Stomach smooth muscle (tissue), 2 donors: ENCODE measurements around the gene SLC6A12.

Experiments used
- H3K27ac ChIP-seq: one replicate; pipeline ENCODE4 v1.7.0; 2013; ENCODE audit warnings: mild to moderate bottlenecking, low read length, inconsistent platforms
- H3K27me3 ChIP-seq, 2 donors: one replicate each; pipeline ENCODE4 v1.7.0; 2013; ENCODE audit warnings: low read length in 2 of 2; ENCODE audit not compliant: insufficient read depth in 2 of 2, control insufficient read depth in 1 of 2
- H3K36me3 ChIP-seq, 2 donors: one replicate each; pipeline ENCODE4 v1.7.0; 2013; ENCODE audit warnings: low read length in 2 of 2; ENCODE audit not compliant: control insufficient read depth in 2 of 2, insufficient read depth in 2 of 2
- H3K4me1 ChIP-seq: one replicate; pipeline ENCODE4 v1.7.0; 2013; ENCODE audit warnings: low read length; ENCODE audit not compliant: control insufficient read depth, insufficient read depth
- H3K4me3 ChIP-seq, 2 donors: one replicate each; pipeline ENCODE4 v1.7.0; 2013; ENCODE audit warnings: low read length in 2 of 2
- H3K9ac ChIP-seq, 2 donors: one replicate each; pipeline ENCODE4 v1.7.0; 2013; ENCODE audit warnings: low read length in 2 of 2, mild to moderate bottlenecking in 1 of 2
- H3K9me3 ChIP-seq, 2 donors: one replicate each; pipeline ENCODE4 v1.7.0; 2013; ENCODE audit warnings: low read length in 2 of 2; ENCODE audit not compliant: control insufficient read depth in 2 of 2
- donor health status: healthy.
- donor health status: Pancreatic carcinoma.

SLC6A12 gene

DNA sequence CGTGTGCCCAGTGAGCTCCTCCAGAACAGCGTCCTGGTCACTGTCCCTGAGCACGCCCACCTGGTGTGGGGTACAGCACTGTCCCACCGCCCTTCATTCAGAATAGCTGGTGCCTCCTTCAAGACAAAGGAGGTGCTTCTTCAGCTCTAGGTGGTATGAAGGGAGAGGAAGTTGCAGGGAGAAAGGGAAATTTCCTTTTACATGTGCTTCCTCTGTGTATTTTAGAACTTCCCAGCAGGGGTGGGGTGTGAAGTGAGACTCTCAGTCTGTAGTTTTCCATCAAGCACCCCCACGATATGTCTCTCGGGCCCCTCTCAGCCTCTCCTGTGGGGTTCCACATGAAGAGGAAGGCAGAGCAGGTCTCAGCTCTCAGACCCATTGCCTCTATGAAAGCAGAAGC is 1.2 kb upstream of the SLC6A12 start:
- Histone ChIP-seq H3K36me3 (no peaks in the 10 kb centered on the region), H3K27ac (no peak overlapping the region), H3K27me3 (peaks cover 22 to 48% of the 10 kb centered on the region in 2 donors), H3K4me1 (peaks cover 6% of the 10 kb centered on the region), H3K9me3 (no peaks in the 10 kb centered on the region), H3K4me3 (no peak overlapping the region), H3K9ac (no peak overlapping the region)

DNA sequence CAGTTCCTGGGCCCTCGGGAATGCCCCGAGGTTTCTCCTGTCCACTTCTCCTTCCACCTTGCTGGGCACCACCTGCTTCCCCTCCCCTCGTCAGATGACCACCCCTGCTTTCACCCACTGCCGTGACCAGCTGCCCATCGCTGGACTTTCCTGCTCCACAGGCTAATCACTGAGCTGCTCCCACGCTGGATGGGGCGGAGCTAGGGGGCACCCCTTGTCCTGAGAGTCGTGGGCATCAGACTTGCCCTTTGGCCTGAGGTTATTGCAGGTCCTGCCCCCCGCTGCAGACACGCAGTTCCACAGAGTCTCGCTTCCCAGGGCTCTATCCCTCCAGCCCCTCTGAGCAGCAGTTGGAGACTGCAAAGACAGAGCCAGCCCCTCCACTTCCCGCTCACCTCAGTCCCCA is 427 bp downstream of the SLC6A12 start:
- Histone ChIP-seq H3K36me3 (no peaks in the 10 kb centered on the region), H3K9me3 (no peaks in the 10 kb centered on the region), H3K27me3 (peaks cover 28 to 45% of the 10 kb centered on the region in 2 donors), H3K9ac (no peak overlapping the region), H3K4me3 (no peak overlapping the region), H3K4me1 (peaks cover 6% of the 10 kb centered on the region), H3K27ac (no peak overlapping the region)

DNA sequence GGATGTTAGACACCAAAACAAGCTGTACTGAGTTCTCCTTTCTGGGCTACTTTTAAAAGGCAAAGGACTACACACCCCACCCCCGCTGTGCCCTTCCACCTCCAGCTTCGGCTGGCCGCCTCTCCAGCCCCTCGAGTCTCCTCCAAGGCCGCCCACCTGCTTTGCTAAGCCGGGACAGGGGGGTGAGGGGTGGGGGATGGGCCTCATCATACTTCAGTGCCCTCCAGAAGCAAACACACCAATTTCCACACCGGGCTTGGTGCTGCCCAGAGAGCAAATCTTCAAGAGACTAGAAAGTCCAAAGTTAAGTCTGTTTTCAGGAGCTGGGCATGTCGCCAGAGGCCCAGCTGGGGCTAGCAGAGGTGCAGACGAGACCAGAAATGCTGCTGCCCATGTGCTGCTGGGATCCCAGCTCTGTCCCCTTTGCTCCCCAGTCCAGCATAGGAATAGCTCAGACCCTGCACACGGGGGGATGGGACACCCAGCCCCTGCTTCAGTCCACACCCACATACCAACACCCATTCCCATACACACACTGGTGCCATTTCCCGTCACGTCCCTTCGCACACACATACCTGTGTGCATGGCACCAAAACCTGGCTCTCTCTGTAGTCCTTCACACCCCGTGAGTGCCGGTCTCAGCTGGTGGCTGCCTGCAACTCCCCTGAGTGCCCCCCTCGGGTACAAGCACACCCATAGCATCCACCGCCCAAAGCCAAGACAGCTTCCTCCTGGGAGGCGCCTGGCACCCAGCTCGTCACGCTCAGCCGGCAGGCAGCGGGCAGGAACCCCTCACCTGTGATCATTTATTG is 1.0 kb downstream of the SLC6A12 start:
- no peak overlapping the region for H3K4me3 ChIP-seq
- no peaks in the 10 kb centered on the region for H3K36me3 ChIP-seq
- no peak overlapping the region for H3K9ac ChIP-seq
- H3K9me3 ChIP-seq, result no peaks in the 10 kb centered on the region
- H3K4me1 ChIP-seq, result peaks cover 6% of the 10 kb centered on the region
- no peak overlapping the region for H3K27ac ChIP-seq
- H3K27me3 ChIP-seq, result peaks cover 33 to 47% of the 10 kb centered on the region in 2 donors

DNA sequence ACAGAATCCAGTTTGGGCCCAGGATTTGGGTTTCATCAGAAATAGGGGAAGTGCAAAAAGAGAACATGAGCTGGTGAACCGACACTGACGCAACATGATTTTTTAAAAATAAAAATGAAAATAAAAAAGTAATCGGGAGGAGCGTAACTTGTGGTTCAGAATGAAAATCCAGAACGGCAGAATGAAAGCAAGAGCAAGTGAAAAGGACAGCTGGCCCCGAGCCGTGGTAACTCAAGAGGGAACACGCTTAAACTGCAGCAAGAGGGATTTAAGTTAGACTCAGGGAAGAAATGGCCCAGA is 1.6 kb downstream of the SLC6A12 start:
- Histone ChIP-seq H3K27me3 (peaks cover 37 to 47% of the 10 kb centered on the region in 2 donors), H3K9me3 (no peaks in the 10 kb centered on the region), H3K27ac (no peak overlapping the region), H3K36me3 (no peaks in the 10 kb centered on the region), H3K9ac (no peak overlapping the region), H3K4me3 (no peak overlapping the region), H3K4me1 (peaks cover 6% of the 10 kb centered on the region)

DNA sequence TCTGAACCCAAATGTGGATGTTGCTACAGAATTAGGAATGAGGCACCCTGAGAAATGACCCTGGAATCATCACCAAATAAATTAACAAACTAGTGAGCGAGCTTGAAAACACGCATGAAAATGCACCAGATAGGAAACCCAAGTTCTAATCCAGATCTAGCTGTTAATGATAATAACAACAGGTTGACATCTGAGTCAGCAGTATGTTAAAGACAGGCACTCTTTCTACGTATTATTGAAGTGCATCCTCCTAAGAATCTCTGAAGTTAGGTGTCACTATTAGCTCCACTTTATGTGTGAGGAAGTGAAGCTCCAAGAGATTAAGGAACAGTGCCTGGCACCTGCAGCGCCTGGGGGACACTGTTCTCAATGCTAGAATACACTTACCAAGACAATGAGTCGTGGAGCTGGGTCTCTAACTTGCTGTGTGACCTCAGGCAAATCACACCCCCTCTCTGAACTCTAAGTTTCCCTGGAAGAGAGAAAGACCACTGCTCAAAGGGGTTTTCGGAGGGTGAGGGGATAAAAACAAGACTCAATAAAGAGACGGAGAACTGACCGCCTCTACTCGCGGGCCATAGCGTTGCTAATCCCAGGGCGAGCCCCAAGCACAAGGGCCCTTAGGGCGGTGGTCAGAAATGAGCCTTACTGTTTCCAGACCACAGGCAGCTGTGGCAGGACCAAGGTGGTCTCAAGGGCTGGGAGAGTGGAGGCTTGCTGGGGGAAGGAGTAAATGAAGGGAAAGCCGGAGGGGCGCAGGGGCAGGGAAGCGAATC is 2.1 kb downstream of the SLC6A12 start:
- H3K4me3 ChIP-seq, result no peak overlapping the region
- H3K27ac ChIP-seq, result no peak overlapping the region
- no peak overlapping the region for H3K9ac ChIP-seq
- H3K36me3 ChIP-seq, result no peaks in the 10 kb centered on the region
- H3K27me3 ChIP-seq, result peaks cover 37 to 51% of the 10 kb centered on the region in 2 donors
- no peaks in the 10 kb centered on the region for H3K9me3 ChIP-seq
- H3K4me1 ChIP-seq, result peaks cover 6% of the 10 kb centered on the region

DNA sequence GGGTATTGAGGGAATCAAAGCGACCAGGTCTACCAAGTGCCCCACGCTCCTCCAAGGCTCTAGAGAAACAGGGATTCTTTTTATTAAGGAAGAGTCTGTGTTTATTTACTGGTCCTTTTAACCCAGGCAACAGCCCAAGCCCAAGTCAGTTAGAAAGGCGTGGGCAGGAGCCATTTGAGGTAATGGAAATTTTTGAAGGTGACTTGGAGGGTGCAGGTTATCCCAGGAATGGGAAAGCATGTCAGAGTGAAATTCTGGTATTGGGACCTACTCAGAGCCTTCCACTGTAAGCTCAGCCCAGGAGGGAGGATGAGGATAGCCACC is 2.9 kb downstream of the SLC6A12 start:
- peaks cover 41 to 57% of the 10 kb centered on the region in 2 donors for H3K27me3 ChIP-seq
- no peak overlapping the region for H3K27ac ChIP-seq
- no peak overlapping the region for H3K4me3 ChIP-seq
- H3K4me1 ChIP-seq, result peaks cover 6% of the 10 kb centered on the region
- H3K36me3 ChIP-seq, result no peaks in the 10 kb centered on the region
- H3K9me3 ChIP-seq, result no peaks in the 10 kb centered on the region
- no peak overlapping the region for H3K9ac ChIP-seq

DNA sequence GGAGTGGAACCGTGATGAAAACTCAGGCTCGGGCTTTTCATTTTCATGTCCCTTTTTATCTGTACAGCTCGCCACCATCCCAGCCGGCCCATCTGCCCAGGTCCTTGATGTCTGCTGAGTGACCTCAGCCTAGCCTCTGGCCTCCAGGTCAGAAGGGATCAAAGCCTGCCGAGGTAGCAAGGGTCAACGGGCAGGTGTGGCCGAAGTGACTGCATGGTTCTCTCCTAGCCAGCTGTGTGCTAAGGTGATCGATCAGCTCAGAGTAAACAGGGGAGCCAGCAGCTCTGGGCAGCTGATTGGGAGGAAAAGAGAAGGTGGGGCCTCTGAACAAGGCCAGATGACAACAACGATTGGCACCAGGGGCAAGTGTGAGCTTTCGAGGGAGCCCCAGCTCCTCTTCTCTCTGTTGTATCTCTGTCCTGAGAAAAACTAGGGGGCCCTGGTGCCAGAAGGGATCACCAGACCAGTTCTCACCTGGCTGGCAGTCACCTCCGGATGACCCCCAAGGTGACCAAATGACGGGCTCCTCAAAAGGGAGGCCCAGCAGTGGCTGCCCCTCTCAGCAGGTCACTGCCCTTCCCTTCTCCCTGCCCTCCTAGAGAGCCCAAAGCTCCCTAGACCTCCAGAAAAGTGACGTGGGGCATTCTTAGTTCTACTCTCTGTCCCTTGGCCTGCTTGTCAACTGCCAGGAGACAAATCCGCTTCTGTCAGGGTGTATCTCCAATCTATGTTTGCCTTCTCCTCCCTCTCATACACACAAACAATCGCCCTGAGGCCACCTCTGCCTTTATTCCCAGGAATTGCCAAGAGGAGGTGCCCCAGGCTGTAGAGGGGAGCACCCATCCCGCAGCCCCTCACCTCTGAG is 3.4 kb downstream of the SLC6A12 start:
- H3K9ac ChIP-seq, result no peak overlapping the region

DNA sequence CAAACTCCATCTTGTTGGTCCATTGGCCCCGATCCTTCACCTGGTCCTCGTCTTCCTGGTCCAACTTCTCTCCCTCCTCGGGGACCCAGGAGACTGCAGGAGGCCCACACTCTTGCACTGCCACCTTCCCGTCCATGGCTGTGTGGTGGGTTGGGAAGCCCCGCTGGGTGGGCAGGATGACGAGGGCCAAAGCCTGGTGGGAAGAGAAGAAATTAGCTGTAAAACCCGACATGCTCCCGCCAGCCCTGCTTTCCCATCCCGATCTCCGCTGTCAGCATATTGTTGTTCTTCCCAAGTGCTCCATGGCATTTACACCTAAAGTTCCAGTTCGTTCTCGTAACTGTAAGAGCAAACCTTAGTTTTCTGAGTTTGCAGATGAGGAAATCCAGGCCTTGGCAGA is 4.1 kb downstream of the SLC6A12 start:
- H3K27ac ChIP-seq, result no peak overlapping the region
- no peaks in the 10 kb centered on the region for H3K36me3 ChIP-seq

More for the DNA sequence above, 3.4 kb downstream of the SLC6A12 start:
- Histone ChIP-seq H3K27ac (no peak overlapping the region), H3K9me3 (no peaks in the 10 kb centered on the region), H3K4me1 (peaks cover 6% of the 10 kb centered on the region), H3K36me3 (no peaks in the 10 kb centered on the region), H3K4me3 (no peak overlapping the region), H3K27me3 (peaks cover 42 to 55% of the 10 kb centered on the region in 2 donors)

DNA sequence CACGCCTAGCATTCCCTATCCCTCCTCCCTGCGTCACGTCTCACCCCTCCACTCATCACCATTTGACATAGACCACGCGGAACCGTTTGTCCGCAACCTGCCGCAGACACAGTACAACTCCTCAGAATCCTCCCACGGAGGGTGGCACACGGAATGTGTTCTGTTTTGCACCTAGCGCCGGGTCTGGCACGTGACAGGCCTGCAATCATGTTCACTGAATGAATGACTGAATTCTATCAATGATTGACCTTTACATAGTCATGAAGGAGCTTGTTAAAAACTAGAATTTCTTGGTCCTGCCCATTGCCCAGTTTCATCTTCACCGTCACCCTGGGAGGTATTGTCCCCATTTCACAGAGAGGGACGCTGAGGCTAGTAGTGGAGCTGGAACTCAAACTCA is 4.7 kb downstream of the SLC6A12 start:
- no peak overlapping the region for H3K9ac ChIP-seq
- H3K4me3 ChIP-seq, result no peak overlapping the region
- H3K27ac ChIP-seq, result no peak overlapping the region
- H3K36me3 ChIP-seq, result no peaks in the 10 kb centered on the region
- H3K27me3 ChIP-seq, result peaks cover 54 to 56% of the 10 kb centered on the region in 2 donors
- peaks cover 7% of the 10 kb centered on the region for H3K4me1 ChIP-seq
- no peaks in the 10 kb centered on the region for H3K9me3 ChIP-seq

More for the DNA sequence above, 4.1 kb downstream of the SLC6A12 start:
- H3K4me3 ChIP-seq, result no peak overlapping the region
- no peak overlapping the region for H3K9ac ChIP-seq
- no peaks in the 10 kb centered on the region for H3K9me3 ChIP-seq
- peaks cover 6% of the 10 kb centered on the region for H3K4me1 ChIP-seq
- peaks cover 49 to 55% of the 10 kb centered on the region in 2 donors for H3K27me3 ChIP-seq

DNA sequence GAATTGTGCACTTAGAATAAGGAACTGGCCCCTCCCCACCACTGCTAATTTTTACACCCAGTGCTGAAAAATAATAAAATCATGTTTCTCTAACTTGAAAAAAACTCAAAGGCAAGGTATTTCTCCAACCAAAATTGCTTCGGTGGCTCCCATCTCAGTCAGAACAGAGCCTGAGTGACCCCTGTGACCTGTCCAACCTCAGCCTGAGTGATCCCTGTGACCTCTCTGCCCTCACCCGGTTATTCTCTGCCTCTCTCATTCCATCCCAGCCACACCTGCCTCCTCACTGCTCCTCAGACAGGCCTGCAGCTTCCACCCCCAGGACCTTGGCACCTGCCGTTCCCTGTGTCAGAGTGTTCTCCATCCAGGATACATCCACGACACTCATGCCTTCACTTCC is 5.1 kb downstream of the SLC6A12 start:
- H3K9me3 ChIP-seq, result no peaks in the 10 kb centered on the region
- no peak overlapping the region for H3K4me3 ChIP-seq
- H3K27ac ChIP-seq, result no peak overlapping the region
- no peaks in the 10 kb centered on the region for H3K36me3 ChIP-seq
- H3K9ac ChIP-seq, result no peak overlapping the region
- H3K27me3 ChIP-seq, result peaks cover 56 to 57% of the 10 kb centered on the region in 2 donors
- peaks cover 11% of the 10 kb centered on the region for H3K4me1 ChIP-seq
